HCT116 (cell line): ENCODE measurements around the gene FBXO8. TPM values are rescaled to one million over a fixed set of nuclear protein-coding genes. Genes with fewer than 3 reads are reported as not detected.

Source experiments
- ATAC-seq: fragments of 200-7000 bp; cut with Tn5 transposase; 2 replicates; pipeline ENCODE4 v1.9.1; 2020; ENCODE audit warnings: mild to moderate bottlenecking, moderate library complexity
- BruUV-seq: library from RNA; stranded (reverse); fragments of 400-500 nt; replicated peaks from 2 replicates; lab custom pipeline; 2021; lab: Mats Ljungman, UMichigan
- CTCF ChIA-PET: fragments of 300-600 bp; sonication (Branson Sonifier 250); formaldehyde crosslinking; loops from one replicate; lab custom pipeline; 2021; ENCODE audit warnings: antibody characterized with exemption; lab: Charles Lee
- POLR2A ChIA-PET: fragments of 300-600, 350-600 bp; sonication (Branson Sonifier 250); formaldehyde crosslinking; loops from one replicate; lab custom pipeline; 2021; ENCODE audit warnings: antibody characterized with exemption; lab: Charles Lee
- RAD21 ChIA-PET, 2 experiments: fragments of 300-600 bp; sonication (Branson Sonifier 250); formaldehyde crosslinking; loops; one replicate each; lab custom pipeline; 2023; ENCODE audit warnings: low total read pairs in 2 of 2; ENCODE audit not compliant: uncharacterized antibody in 2 of 2, unreplicated experiment in 2 of 2, low non-redundant PET in 1 of 2; lab: Charles Lee
- DNase-seq: peaks from one replicate; pipeline ENCODE4 v3.0.0-alpha.2; 2010; ENCODE audit warnings: low read depth, low spot score
- H2AFZ ChIP-seq: fragments of 200-600 bp; shearing (Covaris generic), sonication (generic); 2 replicates; pipeline ENCODE4 v1.6.1; 2017; ENCODE audit warnings: low read depth, mixed run types, mixed read lengths, antibody characterized with exemption, low read length; ENCODE audit not compliant: poor library complexity, severe bottlenecking
- H3K27ac ChIP-seq: 2 replicates; pipeline ENCODE4 v1.5.1; 2012; ENCODE audit warnings: low read depth, low read length
- H3K27me3 ChIP-seq: fragments of 200-600 bp; sonication (generic); 2 replicates; pipeline ENCODE4 v1.6.1; 2016; ENCODE audit warnings: mixed run types, low read length, mixed read lengths; ENCODE audit not compliant: insufficient read depth
- H3K36me3 ChIP-seq, 2 experiments: fragments of 200-500 bp in 1 of 2; fragments of 200-600 bp in 1 of 2; sonication (Bioruptor generic) in 1 of 2; sonication (generic) in 1 of 2; 2 replicates each; pipeline versions ENCODE4 v1.5.1 to v1.6.1; 2014 to 2016; ENCODE audit warnings: low read length in 2 of 2, inconsistent platforms in 1 of 2, mixed read lengths in 1 of 2, mixed run types in 1 of 2; ENCODE audit not compliant: insufficient read depth in 2 of 2, control insufficient read depth in 1 of 2
- H3K4me1 ChIP-seq, 2 experiments: fragments of 200-600 bp in 1 of 2; sonication (generic) in 1 of 2; 2 replicates each; pipeline versions ENCODE4 v1.5.1 to v1.6.1; 2012 to 2017; ENCODE audit warnings: low read length in 2 of 2, inconsistent platforms in 1 of 2, mild to moderate bottlenecking in 1 of 2, mixed read lengths in 1 of 2, mixed run types in 1 of 2, moderate library complexity in 1 of 2; ENCODE audit not compliant: insufficient read depth in 2 of 2, control insufficient read depth in 1 of 2
- H3K4me2 ChIP-seq: fragments of 200-600 bp; sonication (generic); 2 replicates; pipeline ENCODE4 v1.6.1; 2017; ENCODE audit warnings: mixed run types, low read length, mixed read lengths
- H3K4me3 ChIP-seq, 2 experiments: fragments of 200-600 bp in 1 of 2; sonication (generic) in 1 of 2; replicated peaks in 1 of 2; 2 replicates each; pipeline ENCODE4 v1.5.1; 2011 to 2016; ENCODE audit warnings: low read length in 2 of 2, control low read depth in 1 of 2, low read depth in 1 of 2, mild to moderate bottlenecking in 1 of 2, mixed read lengths in 1 of 2, mixed run types in 1 of 2
- H3K79me2 ChIP-seq: fragments of 200-600 bp; sonication (generic); 2 replicates; pipeline ENCODE4 v1.6.1; 2017; ENCODE audit warnings: mild to moderate bottlenecking, mixed run types, low read length, moderate library complexity, mixed read lengths; ENCODE audit not compliant: insufficient read depth
- H3K9ac ChIP-seq: fragments of 200-600 bp; sonication (generic); 2 replicates; pipeline ENCODE4 v1.6.1; 2016; ENCODE audit warnings: low read length, mixed read lengths
- H3K9me2 ChIP-seq: fragments of 200-600 bp; sonication (generic), shearing (Covaris generic); 2 replicates; pipeline ENCODE4 v1.6.1; 2017; ENCODE audit warnings: mixed run types, mild to moderate bottlenecking, moderate library complexity; ENCODE audit not compliant: insufficient read depth
- H3K9me3 ChIP-seq, 2 experiments: fragments of 200-500 bp in 1 of 2; fragments of 200-600 bp in 1 of 2; sonication (Bioruptor generic) in 1 of 2; sonication (generic) in 1 of 2; 2 replicates each; pipeline ENCODE4 v1.6.1; 2014 to 2017; ENCODE audit warnings: low read length in 2 of 2, mixed read lengths in 2 of 2, inconsistent platforms in 1 of 2, low read depth in 1 of 2, mild to moderate bottlenecking in 1 of 2, mixed run types in 1 of 2, moderate library complexity in 1 of 2; ENCODE audit not compliant: control insufficient read depth in 1 of 2, insufficient read depth in 1 of 2
- H4K20me1 ChIP-seq: fragments of 200-600 bp; sonication (generic), shearing (Covaris generic); 2 replicates; pipeline ENCODE4 v1.6.1; 2017; ENCODE audit warnings: mixed run types, mild to moderate bottlenecking, moderate library complexity; ENCODE audit not compliant: insufficient read depth
- ATF3 ChIP-seq: IDR thresholded peaks from 2 replicates; pipeline ENCODE4 v1.6.1; 2012
- CBX3 ChIP-seq: IDR thresholded peaks from 2 replicates; pipeline ENCODE4 v1.6.1; 2012; ENCODE audit warnings: low read depth
- CEBPB ChIP-seq: IDR thresholded peaks from 2 replicates; pipeline ENCODE4 v1.6.1; 2012; ENCODE audit warnings: low read depth
- EGR1 ChIP-seq: IDR thresholded peaks from 2 replicates; pipeline ENCODE4 v1.6.1; 2012; ENCODE audit warnings: low read depth
- ELF1 ChIP-seq: IDR thresholded peaks from 2 replicates; pipeline ENCODE4 v1.6.1; 2012; ENCODE audit warnings: low read depth, borderline replicate concordance
- FOSL1 ChIP-seq: IDR thresholded peaks from 2 replicates; pipeline ENCODE4 v1.6.1; 2012; ENCODE audit warnings: low read depth
- JUND ChIP-seq: IDR thresholded peaks from 2 replicates; pipeline ENCODE4 v1.6.1; 2012
- MAX ChIP-seq: IDR thresholded peaks from 2 replicates; pipeline ENCODE4 v1.6.1; 2012
- POLR2A ChIP-seq: IDR thresholded peaks from 2 replicates; pipeline ENCODE4 v1.7.0; 2011; ENCODE audit warnings: borderline replicate concordance; ENCODE audit not compliant: insufficient read depth, insufficient read length; ENCODE audit errors: extremely low read depth
- RAD21 ChIP-seq: IDR thresholded peaks from 2 replicates; pipeline ENCODE4 v1.6.1; 2012; ENCODE audit warnings: low read depth, mild to moderate bottlenecking
- SIN3A ChIP-seq: IDR thresholded peaks from 2 replicates; pipeline ENCODE4 v1.6.1; 2012; ENCODE audit warnings: low read depth
- SP1 ChIP-seq: IDR thresholded peaks from 2 replicates; pipeline ENCODE4 v1.6.1; 2012; ENCODE audit warnings: low read depth
- SRF ChIP-seq: IDR thresholded peaks from 2 replicates; pipeline ENCODE4 v1.6.1; 2012; ENCODE audit warnings: low read depth
- TCF7L2 ChIP-seq: IDR thresholded peaks from 2 replicates; pipeline ENCODE4 v1.7.0; 2011; ENCODE audit warnings: borderline replicate concordance, inconsistent platforms; ENCODE audit not compliant: insufficient read depth, insufficient read length; ENCODE audit errors: extremely low read depth
- YY1 ChIP-seq: IDR thresholded peaks from 2 replicates; pipeline ENCODE4 v1.6.1; 2011; ENCODE audit warnings: low read length, low read depth, moderate library complexity, mild to moderate bottlenecking; ENCODE audit not compliant: insufficient replicate concordance; ENCODE audit errors: extremely low read depth
- ZNF274 ChIP-seq: fragments of 200-500 bp; sonication (Bioruptor generic); IDR thresholded peaks from 2 replicates; pipeline ENCODE4 v1.6.1; 2014; ENCODE audit warnings: mild to moderate bottlenecking, low read depth, low read length, inconsistent platforms
- intact Hi-C: fragments of 100-400 bp; cut with micrococcal nuclease; formaldehyde crosslinking; loops from 2 replicates; pipeline ENCODE4 v1.10.0; 2022
- total RNA-seq: library from RNA; stranded (reverse); gene quantifications from one replicate; pipeline ENCODE4 v1.2.1, GENCODE V29; 2021; ENCODE audit not compliant: unreplicated experiment

Gene FBXO8
- total RNA-seq, 1 experiment from 2014 or later: 13.0 TPM

- no peak for TF ChIP-seq EGR1
- BruUV-seq: no TSS peak
- no peak overlapping the region for H3K9ac ChIP-seq
- POLR2A ChIA-PET: no interaction called here
- H3K4me1 ChIP-seq: no peaks in the 10 kb centered on the region
- ATAC-seq (no peak), DNase-seq (no peak)
- no peaks in the 10 kb centered on the region for H3K36me3 ChIP-seq
- H3K4me3 ChIP-seq: no peak overlapping the region
- H2AFZ ChIP-seq: no peak overlapping the region
- no peak overlapping the region for H3K27ac ChIP-seq
- no peaks in the 10 kb centered on the region for H4K20me1 ChIP-seq
- H3K27me3 ChIP-seq: no peaks in the 10 kb centered on the region
- H3K9me2 ChIP-seq: no peaks in the 10 kb centered on the region
- CTCF ChIA-PET: no interaction called here
- intact Hi-C loops: no loop called here
- no peak overlapping the region for H3K4me2 ChIP-seq
- no peaks in the 10 kb centered on the region for H3K9me3 ChIP-seq
- RAD21 ChIA-PET: no interaction called here
- H3K79me2 ChIP-seq: no peaks in the 10 kb centered on the region
Measured at GRCh38 chr4:174259580-174259979, 23.9 kb downstream of the FBXO8 start.

GRCh38 chr4:174256277-174256713, 27.2 kb downstream of the FBXO8 start:
- BruUV-seq: no TSS peak
- Histone ChIP-seq H3K9me2 (no peaks in the 10 kb centered on the region), H3K27ac (no peak overlapping the region), H3K9ac (no peak overlapping the region), H3K4me2 (no peak overlapping the region), H3K9me3 (no peaks in the 10 kb centered on the region), H2AFZ (no peak overlapping the region), H3K27me3 (no peaks in the 10 kb centered on the region), H3K79me2 (no peaks in the 10 kb centered on the region), H4K20me1 (no peaks in the 10 kb centered on the region), H3K4me1 (no peaks in the 10 kb centered on the region), H3K4me3 (no peak overlapping the region), H3K36me3 (no peaks in the 10 kb centered on the region)
- ATAC-seq: no peak
- ChIA-PET RAD21 (no interaction called here), CTCF (no interaction called here), POLR2A (no interaction called here)
- no peak for DNase-seq
- no peak for TF ChIP-seq MAX
- TF ChIP-seq ZNF274: no peak
- intact Hi-C loops: no loop called here

- Histone ChIP-seq H3K9me3 (no peaks in the 10 kb centered on the region), H3K79me2 (no peaks in the 10 kb centered on the region), H3K27me3 (no peaks in the 10 kb centered on the region), H3K4me2 (no peak overlapping the region), H4K20me1 (no peaks in the 10 kb centered on the region), H3K9me2 (no peaks in the 10 kb centered on the region), H3K4me1 (no peaks in the 10 kb centered on the region), H2AFZ (no peak overlapping the region), H3K9ac (no peak overlapping the region), H3K27ac (no peak overlapping the region), H3K4me3 (no peak overlapping the region), H3K36me3 (no peaks in the 10 kb centered on the region)
- intact Hi-C loops: no loop called here
- no peak for ATAC-seq
- no TSS peak for BruUV-seq
- POLR2A ChIA-PET: no interaction called here
- CTCF ChIA-PET: no interaction called here
- RAD21 ChIA-PET: no interaction called here
- no peak for DNase-seq
- TF ChIP-seq ATF3: no peak
- no peak for TF ChIP-seq ELF1
- no peak for TF ChIP-seq MAX
- no peak for TF ChIP-seq SP1
- TF ChIP-seq FOSL1: no peak
- no peak for TF ChIP-seq CEBPB
- no peak for TF ChIP-seq SIN3A
- TF ChIP-seq CBX3: no peak
- no peak for TF ChIP-seq SRF
- TF ChIP-seq RAD21: no peak
- TF ChIP-seq YY1: no peak
- no peak for TF ChIP-seq TCF7L2
- no peak for TF ChIP-seq EGR1
- no peak for TF ChIP-seq JUND
- TF ChIP-seq POLR2A: no peak
Measured at GRCh38 chr4:174255786-174256185, 27.7 kb downstream of the FBXO8 start.
